ENCODE results near the gene RELN.

- TF ChIP-seq CTCF (conservative IDR thresholded peaks at IDR 0.05 in 1 of 2, IDR thresholded peaks at IDR 0.05 in 1 of 2; ENCODE audit: low read depth in 1 of 2, low read length in 2 of 2) (no peak), EZH2 (IDR thresholded peaks at IDR 0.05; ENCODE audit: low read length, missing control alignments) (no peak)
Observed at GRCh38 chr7:104005197-104005596, 15.7 kb upstream of the RELN start.

All from fibroblast of lung (primary cell).